Activated CD8-positive, alpha-beta memory T cell treated with anti-CD3 and anti-CD28 coated beads for 4 hours (primary cell): ENCODE data around the gene COL9A2.
A peak's percentile ranks its signal among the peaks of the same experiment; 100 is the strongest.
"Not testable (repeated sequence)": the region's sequence is repeated elsewhere in the genome, so short reads cannot be mapped to it uniquely, and the experiment has no call there.

Experiments
- DNase-seq, 2 donors: peaks; one replicate each; pipeline ENCODE4 v3.0.0-alpha.2; 2020; ENCODE audit warnings: low read depth in 2 of 2

COL9A2 gene

GRCh38 chr1:40316595-40317393 lies at the start of gene COL9A2:
TSS of gene COL9A2 (minus strand) at chr1:40317286. CDS start at chr1:40317197, 89 bp downstream.
- no peak for DNase-seq

GRCh38 chr1:40363721-40364120 lies 46.6 kb upstream of the COL9A2 start:
- no peak for DNase-seq

DNA sequence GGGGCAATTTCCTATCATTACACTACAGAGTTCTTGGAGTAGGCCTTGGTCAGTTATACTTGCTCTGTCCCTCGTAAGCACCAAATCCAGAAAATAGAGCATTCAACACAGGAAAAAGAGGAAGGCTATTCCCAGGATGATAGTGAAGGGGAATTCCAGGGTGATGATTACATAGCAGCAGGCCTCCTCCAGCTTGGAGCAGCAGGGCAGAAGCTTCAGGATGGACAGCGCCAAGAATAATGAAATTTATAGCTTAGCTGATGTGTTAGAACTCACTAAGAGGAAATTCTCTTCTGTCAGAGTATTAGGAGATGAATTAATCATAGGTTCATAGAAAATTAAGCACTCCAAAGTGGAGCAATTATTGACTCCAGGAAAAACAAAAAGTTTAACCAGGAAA lies 45.6 kb upstream of the COL9A2 start:
- DNase-seq = no peak

DNA sequence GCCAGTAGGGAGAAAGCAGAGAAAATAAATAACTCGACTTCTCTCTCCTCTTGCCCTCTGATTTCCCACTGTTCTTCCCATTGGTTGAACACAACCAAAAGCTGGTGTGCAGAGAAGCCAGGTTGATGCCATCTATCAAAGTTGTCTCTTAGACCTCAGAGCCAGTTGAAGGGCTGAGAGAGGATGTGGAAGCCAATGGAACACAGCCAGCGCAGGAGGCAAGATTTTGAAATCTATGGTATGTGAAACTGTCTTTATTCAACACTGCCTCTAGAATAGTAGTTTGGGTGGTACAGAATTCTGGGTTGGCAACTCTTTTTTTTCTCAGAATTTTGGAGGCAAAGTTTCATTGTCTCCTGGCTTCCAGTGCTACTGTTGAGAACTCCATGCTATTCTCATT lies 45.1 kb upstream of the COL9A2 start:
- no peak for DNase-seq

DNA sequence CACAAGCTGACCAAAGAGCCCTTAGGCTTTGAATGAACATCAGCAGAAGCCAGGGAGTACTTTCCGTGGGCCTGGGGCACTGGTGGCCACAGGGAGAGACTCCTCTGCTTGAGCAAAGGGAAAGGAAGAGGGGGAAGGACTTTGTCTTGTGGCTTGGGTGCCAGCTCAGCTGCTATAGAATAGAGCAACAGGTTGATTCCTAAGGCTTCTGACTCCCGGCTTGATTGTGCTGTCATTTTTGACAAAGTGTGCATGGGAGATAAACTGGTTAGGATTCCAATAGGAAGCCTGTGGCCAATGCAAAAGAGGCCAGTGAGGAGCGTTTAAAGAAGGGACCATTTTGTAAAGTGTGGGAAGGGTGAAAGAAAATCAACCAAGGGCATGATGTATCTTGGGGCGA lies 44.6 kb upstream of the COL9A2 start:
- no peak for DNase-seq

GRCh38 chr1:40361201-40361600 lies 44.1 kb upstream of the COL9A2 start:
- DNase-seq = no peak

DNA sequence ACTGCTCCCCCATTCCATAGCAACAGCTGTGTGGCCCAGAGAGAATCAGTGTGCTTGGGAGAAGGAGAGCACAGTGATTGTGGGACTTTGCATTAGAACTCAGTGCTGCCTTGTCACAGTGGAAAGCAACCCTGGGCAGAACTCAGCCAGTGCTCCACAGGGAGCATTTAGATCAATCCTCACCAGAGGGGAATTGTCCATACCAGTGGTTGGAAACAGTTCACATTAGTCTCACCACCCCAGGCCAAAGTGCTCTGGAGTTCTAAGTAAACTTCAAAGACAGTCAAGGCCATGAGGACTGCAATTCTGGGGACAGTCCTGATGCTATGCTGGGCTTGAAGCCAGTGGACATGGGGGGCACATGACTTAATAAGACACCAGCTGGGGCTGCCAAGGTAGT lies 43.5 kb upstream of the COL9A2 start:
- no peak for DNase-seq

DNA sequence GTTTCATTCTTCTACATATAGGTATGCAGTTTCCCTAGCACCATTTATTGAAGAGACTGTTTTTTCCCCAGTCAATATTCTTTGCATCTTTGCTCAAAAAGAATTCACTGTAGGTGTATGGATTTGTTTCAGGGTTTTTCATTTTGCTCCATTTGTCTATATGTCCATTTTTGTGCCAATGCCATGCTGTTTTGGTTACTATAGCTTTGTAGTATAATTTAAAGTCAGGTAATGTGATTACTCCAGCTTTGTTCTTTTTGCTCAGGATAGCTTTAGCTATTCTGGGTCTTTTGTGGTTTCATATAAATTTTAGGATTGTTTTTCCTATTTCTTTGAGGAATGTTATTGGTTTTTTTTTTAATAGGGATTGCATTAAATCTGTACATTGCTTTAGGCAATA lies 40.5 kb upstream of the COL9A2 start:
- no peak for DNase-seq

DNA sequence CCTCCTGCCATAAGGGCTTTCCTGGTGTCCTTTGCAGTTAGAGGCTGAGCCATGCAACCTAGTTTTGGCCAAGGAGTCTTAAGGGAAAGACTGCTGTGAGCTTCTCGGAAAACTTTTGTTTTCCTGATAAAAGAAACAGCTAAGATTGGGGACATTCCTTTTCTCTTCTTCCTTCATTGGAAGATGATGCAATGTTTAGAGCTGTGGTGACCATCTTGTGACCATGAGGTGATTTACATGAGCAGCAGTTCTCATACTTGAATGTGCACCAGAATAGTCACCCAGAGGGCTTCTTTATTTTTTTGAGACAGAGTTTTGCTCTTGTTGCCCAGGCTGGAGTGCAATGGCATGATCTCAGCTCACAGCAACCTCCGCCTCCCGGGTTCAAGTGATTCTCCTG lies 36.0 kb upstream of the COL9A2 start:
- DNase-seq = no peak

- no peak for DNase-seq
Observed at GRCh38 chr1:40352126-40352525, 35.0 kb upstream of the COL9A2 start.

- no peak for DNase-seq
Observed at GRCh38 chr1:40351124-40351523, 34.0 kb upstream of the COL9A2 start.

DNA sequence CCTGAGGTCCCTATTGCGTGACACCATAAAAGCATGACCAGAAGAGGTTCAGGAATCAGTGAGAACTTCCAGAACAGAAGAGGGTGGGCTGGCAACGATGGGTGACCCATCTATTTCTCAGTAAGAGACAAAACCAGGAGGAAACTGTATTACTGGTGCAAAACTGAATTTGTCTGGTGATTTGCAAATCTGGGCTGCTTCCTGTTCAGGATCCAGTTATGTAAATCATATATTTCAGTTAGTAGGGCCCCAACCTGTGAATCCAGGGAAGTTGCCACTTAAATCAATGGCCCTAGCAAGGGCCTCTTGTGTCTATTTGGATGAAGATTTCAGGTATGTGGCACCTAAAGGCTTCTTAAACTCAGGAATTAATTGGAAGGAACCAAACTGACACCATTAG lies 33.3 kb upstream of the COL9A2 start:
- no peak for DNase-seq

DNA sequence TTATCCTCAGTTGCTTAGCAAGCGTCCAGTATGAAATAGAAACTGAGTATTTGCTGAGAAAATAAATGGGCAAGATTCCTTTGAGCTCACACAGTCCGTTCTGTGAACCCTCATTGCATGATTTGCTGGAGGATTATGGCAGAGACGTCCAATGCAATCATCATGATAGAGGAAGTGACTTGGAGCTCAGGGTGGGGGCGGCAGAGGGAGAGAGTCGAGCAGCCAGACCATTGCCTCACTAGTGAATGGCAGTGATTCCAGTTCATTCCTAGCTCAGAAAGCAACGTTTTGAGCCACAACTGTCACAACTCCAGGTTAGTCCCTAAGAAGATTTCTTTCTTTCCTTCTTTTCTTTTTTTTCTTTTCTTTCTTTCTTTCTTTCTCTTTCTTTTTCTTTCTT lies 27.5 kb upstream of the COL9A2 start:
- no peak for DNase-seq

DNA sequence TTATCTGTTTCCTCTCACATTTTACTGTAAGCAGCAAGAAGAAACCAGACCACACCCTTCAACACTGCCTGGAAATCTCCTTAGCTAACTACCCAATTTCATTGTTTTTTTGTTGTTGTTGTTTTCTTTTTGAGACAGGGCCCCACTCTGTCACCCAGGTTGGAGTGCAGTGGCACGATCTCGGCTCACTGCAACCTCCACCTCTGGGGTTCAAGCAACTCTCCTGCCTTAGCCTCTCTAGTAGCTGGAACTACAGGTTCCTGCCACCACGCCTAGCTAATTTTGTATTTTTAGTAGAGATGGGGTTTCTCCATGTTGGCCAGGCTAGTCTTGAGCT lies 25.3 kb upstream of the COL9A2 start:
- not testable (repeated sequence) for DNase-seq

DNA sequence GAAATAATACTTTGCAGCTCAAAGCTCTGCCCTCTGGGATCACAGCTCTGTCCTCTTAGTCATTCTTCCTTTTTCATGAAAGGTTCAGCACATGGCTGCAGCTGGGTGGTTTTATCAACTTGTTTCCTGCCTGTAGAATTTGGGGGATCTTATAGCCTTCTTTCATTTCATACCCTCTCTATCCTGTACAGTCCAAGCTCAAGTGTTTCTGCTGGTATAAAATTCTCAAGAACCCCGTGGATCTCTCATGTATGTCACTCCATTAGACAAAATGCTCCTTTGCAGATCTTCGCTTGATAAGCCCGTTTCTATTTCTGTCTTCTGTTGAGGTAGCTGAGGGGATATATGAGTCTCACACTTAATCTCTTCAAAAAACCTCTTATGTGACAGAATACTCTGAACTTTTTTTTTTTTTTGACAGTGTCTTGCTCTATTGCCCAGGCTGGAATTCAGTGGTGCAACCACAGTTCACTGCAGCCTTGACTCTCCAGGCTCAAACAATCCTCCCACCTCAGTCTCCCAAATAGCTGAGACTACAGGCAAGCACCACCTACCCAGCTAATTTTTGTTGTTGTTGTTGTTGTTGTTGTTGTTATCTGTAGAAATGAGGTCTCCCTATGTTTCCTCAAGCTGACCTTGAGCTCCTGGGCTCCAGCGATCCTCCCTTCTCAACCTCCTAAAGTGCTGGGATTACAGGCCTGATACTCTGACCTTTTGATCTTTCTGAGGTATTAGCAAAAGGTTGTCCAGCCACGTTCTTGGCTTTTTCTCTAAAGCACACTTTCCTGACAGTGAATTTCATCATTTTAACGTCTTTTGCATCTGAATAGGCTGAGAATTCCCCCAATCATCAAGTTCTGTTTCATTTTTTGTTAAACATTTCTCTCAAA lies 24.6 kb upstream of the COL9A2 start:
- no peak for DNase-seq

- DNase-seq = no peak
Observed at GRCh38 chr1:40339420-40340323, 22.6 kb upstream of the COL9A2 start.

DNA sequence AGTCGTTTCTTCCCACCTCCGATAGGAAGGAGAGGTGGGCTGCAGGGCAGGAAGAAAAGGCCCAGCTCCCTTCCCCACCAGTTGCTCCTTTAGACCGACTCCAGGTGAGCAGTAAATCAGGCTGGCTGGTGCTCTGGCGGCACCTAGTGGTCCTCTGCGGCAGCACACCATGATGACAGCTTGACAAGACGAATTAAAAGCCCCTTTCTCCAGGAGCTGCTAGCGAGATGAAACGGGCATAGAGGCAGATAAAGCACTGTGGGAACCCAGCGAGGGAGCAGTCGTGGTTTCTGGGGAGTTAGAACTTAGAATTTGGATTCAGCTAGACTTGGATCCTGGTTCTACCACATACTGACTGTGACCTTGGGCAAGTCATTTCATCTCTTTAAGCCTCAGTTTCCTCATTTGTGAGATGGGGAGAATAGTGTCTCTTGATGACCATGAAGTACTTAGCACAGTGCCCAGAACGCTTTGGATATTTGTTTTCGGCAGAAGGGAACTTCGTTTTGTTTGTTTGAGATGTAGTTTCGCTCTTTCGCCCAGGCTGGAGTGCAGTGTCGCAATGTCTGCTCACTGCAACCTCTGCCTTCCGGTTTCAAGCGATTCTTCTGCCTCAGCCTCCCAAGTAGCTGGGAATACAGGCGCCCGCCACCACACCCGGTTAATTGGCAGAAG lies 21.8 kb upstream of the COL9A2 start:
- peak; percentile 77 to 86 for DNase-seq

DNA sequence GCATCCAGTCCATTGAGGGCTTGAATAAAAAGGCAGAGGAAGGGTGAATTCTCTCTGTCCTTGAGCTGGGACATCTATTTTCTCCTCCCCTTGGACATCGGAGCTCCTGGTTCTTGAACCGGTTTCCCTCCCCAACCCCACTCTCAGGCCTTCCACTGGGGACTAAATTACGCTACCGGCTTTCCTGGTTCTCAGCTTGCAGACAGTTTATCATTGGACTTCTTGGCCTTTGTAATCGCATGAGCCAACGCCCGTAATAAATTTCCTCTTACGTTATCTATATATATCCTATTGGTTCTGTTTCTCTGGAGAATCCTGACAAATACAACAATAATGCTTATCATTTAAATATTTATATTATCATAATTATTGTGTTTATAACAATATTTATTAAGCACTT lies 20.4 kb upstream of the COL9A2 start:
- no peak for DNase-seq

DNA sequence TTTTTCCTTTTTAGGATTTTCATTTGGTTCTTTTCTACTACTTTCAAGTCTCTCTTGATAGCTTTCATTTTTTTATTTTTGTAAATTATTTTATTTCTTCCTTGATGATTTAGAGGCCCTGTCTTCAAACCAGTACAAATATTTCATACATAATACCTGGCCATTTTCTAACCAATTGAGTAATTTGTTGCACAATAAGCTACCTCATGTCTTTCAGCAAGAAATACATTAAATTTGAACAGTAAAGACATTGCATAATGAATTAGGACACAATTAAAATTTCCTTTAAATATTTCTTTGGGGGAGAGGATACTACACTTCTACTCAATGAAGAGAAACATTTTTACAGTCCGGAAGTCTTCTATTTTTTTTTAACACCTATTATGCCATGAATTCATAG lies 15.6 kb upstream of the COL9A2 start:
- DNase-seq = no peak

GRCh38 chr1:40331403-40331802 lies 14.3 kb upstream of the COL9A2 start:
- not testable (repeated sequence) for DNase-seq

- DNase-seq = no peak
Observed at GRCh38 chr1:40318970-40319621, 2.0 kb upstream of the COL9A2 start.
